Fibroblast of lung (primary cell): Measurements from ENCODE around the gene ACAN.

Experiments used
- CTCF ChIP-seq, 2 donors: IDR thresholded peaks in 1 of 2; conservative IDR thresholded peaks in 1 of 2; 1 replicate in 1 of 2; 2 replicates in 1 of 2; pipeline ENCODE4 v1.5.1; 2011 to 2012; ENCODE audit warnings: low read length in 2 of 2, control low read depth in 1 of 2, inconsistent platforms in 1 of 2, low read depth in 1 of 2, mild to moderate bottlenecking in 1 of 2
- EZH2 ChIP-seq: IDR thresholded peaks from 2 replicates; pipeline ENCODE4 v1.5.1; 2012; ENCODE audit warnings: low read length, control low read depth, mild to moderate bottlenecking; ENCODE audit errors: missing control alignments

GRCh38 chr15:88907111-88907510, 103.9 kb downstream of the ACAN start:
- TF ChIP-seq CTCF (conservative IDR thresholded peaks at IDR 0.05 in 1 of 2, IDR thresholded peaks at IDR 0.05 in 1 of 2; ENCODE audit: low read depth in 1 of 2, low read length in 2 of 2) (no peak), EZH2 (no peak)
